Fibroblast of skin of abdomen (primary cell): ENCODE measurements around the gene FUT6. TPM values are rescaled to one million over a fixed set of nuclear protein-coding genes. Genes with fewer than 3 reads are reported as not detected.
A peak's percentile ranks its signal among the peaks of the same experiment; 100 is the strongest.
"Not testable (repeated sequence)": the region's sequence is repeated elsewhere in the genome, so short reads cannot be mapped to it uniquely, and the experiment has no call there.

Experiments used
- DNase-seq: peaks from one replicate; pipeline ENCODE4 v3.0.0-alpha.2; 2013
- polyA plus RNA-seq, 2 experiments: library from polyadenylated mRNA; unstranded; fragments of 120-200 nt; gene quantifications; one replicate each; pipeline ENCODE4 v1.2.1, GENCODE V29; 2013; ENCODE audit not compliant: insufficient read length in 2 of 2

Gene FUT6
- not detected for polyA plus RNA-seq (2013, experiment 1 of 2; ENCODE audit: insufficient read length)
- not detected for polyA plus RNA-seq (2013, experiment 2 of 2; ENCODE audit: insufficient read length)

- no peak for DNase-seq
Observed at GRCh38 chr19:5839065-5840017, at the start of gene FUT6. Gene FUT6 (minus strand): TSS chr19:5839702. CDS start chr19:5832567, 7,135 bp downstream.

- not testable (repeated sequence) for DNase-seq
Observed at GRCh38 chr19:5884065-5884811, 44.7 kb upstream of the FUT6 start.

- not testable (repeated sequence) for DNase-seq
Observed at GRCh38 chr19:5883157-5883873, 43.8 kb upstream of the FUT6 start.

GRCh38 chr19:5882421-5882968 lies 43.0 kb upstream of the FUT6 start:
- no peak for DNase-seq

- no peak for DNase-seq
Observed at GRCh38 chr19:5881543-5882299, 42.2 kb upstream of the FUT6 start.

GRCh38 chr19:5880604-5881078 lies 41.1 kb upstream of the FUT6 start:
- peak; percentile 69 for DNase-seq

- DNase-seq = no peak
Observed at GRCh38 chr19:5880196-5880595, 40.7 kb upstream of the FUT6 start.

- no peak for DNase-seq
Observed at GRCh38 chr19:5877882-5878281, 38.4 kb upstream of the FUT6 start.

GRCh38 chr19:5877427-5877826 lies 37.9 kb upstream of the FUT6 start:
- no peak for DNase-seq

GRCh38 chr19:5874496-5874895 lies 35.0 kb upstream of the FUT6 start:
- peak; percentile 56 for DNase-seq

- DNase-seq = no peak
Observed at GRCh38 chr19:5873617-5874199, 34.2 kb upstream of the FUT6 start.

- no peak for DNase-seq
Observed at GRCh38 chr19:5870986-5871394, 31.5 kb upstream of the FUT6 start.

GRCh38 chr19:5867201-5868136 lies 28.0 kb upstream of the FUT6 start:
- DNase-seq = no peak

- no peak for DNase-seq
Observed at GRCh38 chr19:5865772-5866171, 26.3 kb upstream of the FUT6 start.

GRCh38 chr19:5864725-5865486 lies 25.4 kb upstream of the FUT6 start:
- DNase-seq = no peak

GRCh38 chr19:5864013-5864720 lies 24.7 kb upstream of the FUT6 start:
- no peak for DNase-seq

- no peak for DNase-seq
Observed at GRCh38 chr19:5863030-5863665, 23.6 kb upstream of the FUT6 start.
